ENCODE measurements around the gene CINP. TPM values are rescaled to one million over a fixed set of nuclear protein-coding genes. Genes with fewer than 3 reads are reported as not detected.

Gene CINP
- total RNA-seq, result 27.4 and 33.0 TPM in 2 replicates

DNA sequence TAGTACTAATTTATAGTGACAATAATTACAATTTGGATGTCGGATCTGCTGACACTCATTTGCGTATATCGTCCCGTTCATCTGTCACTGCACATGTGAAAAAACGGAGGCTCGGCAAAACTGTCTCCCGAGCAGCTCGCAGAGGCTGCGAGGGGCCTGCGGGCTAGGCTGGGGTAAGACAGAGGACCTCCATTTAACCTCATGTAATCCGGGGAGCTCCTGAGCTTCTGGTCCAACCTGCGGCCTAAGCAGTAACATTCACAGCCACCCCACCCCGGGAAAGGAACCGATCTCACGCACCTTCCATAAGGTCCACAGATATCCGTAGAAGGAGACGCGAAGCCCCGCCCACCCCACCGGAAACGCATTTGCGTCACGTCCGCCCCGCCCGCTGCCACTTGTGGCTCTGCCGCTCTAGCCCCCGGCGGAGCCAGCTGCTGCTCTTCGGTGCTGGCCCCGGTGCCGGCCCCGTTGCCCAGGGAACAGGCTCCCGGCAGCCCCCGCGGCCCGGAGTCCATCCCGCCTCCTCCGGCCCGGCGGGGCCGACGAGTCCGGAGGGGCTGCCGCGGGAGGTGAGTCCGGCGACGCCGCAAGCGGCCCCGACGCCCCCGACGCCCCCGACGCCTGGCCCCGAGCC, at the start of gene CINP, which contains the start of gene TECPR2:
Gene CINP, minus strand, starts transcription at position 346 of the 637 bp plus-strand sequence. Its CDS starts 39 bp downstream, at position 307.
Gene TECPR2, plus strand, starts transcription at position 397 of the 637 bp plus-strand sequence. CDS start 13,781 bp downstream, outside the sequence.
- intact Hi-C loops (cut with micrococcal nuclease), result loop anchor here (1.0 to 5.0 kb wide), 12 partner anchors 43 to 1265 kb away; partner anchors contain the start of genes ANKRD9, HSP90AA1, KLC1 and MOK

GRCh38 chr14:102408724-102409123, 46.0 kb upstream of the CINP start:
- intact Hi-C loops (cut with micrococcal nuclease), result no loop called here

DNA sequence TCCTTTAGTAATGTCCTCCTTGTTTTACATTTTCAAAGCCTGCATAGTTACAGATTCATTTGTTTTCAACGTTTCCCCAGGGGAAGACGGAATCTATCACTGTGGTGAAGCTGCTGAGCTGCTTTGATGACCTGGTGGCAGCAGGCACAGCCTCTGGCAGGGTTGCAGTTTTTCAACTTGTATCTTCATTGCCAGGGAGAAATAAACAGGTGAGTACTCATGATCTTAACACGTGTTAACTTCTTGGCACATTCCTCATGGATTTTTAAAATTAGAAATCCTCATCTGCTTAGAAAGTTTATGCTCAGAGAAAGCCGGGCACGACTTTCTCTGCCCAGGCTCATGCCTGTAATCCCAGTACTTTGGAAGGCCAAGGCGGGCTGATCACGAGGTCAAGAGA, 44.6 kb upstream of the CINP start:
- intact Hi-C loops (cut with micrococcal nuclease), result no loop called here

GRCh38 chr14:102403028-102403427, 40.3 kb upstream of the CINP start:
- intact Hi-C loops (cut with micrococcal nuclease), result no loop called here

- intact Hi-C loops (cut with micrococcal nuclease), result no loop called here
Observed at GRCh38 chr14:102396521-102396920, 33.8 kb upstream of the CINP start.

DNA sequence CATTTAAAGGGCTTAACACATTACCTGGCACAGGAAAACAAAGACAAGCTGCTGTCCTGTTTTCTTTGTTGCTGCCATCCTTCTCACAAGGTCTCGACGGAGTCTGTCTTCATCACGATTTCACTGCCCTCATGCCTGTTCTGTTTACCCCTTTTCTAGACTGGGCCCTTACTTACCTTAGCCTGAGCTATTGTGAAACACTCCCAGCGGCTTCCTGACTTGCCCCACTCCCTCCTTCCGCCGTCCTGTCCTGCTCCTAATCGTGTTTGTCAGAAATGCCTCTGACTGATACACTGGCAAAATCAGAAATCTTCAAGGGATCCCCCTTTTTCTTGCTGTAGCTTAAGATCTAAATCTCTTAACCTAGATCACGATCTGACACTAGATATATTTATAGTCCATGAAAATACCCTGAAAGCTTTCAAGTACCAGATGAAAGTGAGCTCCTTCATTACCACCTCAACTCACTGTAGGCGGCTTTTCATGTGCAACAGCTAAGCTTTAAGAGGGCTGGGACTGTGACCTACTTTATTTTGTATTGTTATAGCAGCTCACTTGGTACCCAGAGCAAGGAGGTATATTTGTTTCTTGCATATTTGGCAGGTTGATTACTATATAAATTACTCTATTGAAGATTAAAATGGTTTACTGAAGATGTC, 32.2 kb upstream of the CINP start:
- intact Hi-C loops (cut with micrococcal nuclease), result no loop called here

- intact Hi-C loops (cut with micrococcal nuclease), result no loop called here
Observed at GRCh38 chr14:102392506-102392905, 29.8 kb upstream of the CINP start.

DNA sequence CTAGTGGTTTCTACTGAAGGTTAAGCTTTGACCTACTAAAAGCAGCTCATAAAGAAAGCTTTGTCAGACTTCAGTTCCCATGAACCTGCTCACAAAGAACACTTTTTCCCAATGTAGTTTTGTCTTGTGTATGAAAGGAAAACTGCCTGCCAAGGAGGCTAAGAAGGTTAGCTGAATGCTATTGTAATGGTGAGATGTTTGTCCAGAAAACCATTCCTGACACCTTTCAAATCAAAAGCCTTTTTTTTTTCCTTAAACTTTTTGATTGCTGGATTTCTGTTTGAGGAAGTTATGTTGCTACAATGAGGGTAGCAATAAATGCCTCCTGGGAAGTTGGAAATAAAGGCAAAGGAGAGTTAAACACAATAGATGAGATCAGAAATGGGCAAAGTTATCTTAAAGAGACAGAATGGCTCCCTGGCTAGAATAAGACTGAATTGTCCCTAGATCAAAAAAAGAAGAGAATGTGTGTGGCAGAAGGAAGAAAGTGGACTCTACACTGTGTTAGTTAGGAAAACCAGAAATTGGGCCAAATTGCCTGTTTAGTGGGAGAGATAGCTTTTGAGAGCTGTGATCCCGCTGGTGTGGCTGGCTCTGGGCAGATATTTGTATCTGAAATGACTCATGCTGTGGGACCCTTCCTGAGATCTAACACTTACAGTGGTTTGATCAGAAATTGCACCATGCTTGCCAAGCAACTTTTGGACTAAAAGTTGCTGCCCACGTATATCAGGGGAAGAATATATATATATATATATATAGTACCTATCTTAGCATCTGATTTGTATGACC, 27.6 kb upstream of the CINP start:
- intact Hi-C loops (cut with micrococcal nuclease), result no loop called here

DNA sequence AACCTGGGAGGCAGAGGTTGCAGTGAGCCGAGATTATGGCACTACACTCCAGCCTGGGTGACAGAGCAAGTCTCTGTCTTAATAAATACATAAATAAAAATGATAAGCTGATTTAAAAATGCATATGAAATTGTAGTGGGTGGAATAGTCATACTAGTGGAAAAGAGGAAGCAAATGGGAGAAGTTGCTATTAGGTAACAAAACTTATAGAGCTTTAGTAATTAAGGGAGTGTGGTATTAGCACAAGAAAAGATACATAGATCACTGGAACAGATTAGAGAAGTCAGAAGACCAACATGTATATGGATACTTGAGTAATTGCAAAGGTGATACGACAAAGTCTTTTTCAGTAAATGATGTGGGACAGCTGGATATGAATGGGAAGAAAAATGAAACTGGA, 26.6 kb upstream of the CINP start:
- intact Hi-C loops (cut with micrococcal nuclease), result no loop called here

- intact Hi-C loops (cut with micrococcal nuclease), result no loop called here
Observed at GRCh38 chr14:102387086-102387485, 24.4 kb upstream of the CINP start.

GRCh38 chr14:102378830-102379229, 16.1 kb upstream of the CINP start:
- intact Hi-C loops (cut with micrococcal nuclease), result no loop called here

GRCh38 chr14:102377696-102378095, 15.0 kb upstream of the CINP start:
- intact Hi-C loops (cut with micrococcal nuclease), result no loop called here

DNA sequence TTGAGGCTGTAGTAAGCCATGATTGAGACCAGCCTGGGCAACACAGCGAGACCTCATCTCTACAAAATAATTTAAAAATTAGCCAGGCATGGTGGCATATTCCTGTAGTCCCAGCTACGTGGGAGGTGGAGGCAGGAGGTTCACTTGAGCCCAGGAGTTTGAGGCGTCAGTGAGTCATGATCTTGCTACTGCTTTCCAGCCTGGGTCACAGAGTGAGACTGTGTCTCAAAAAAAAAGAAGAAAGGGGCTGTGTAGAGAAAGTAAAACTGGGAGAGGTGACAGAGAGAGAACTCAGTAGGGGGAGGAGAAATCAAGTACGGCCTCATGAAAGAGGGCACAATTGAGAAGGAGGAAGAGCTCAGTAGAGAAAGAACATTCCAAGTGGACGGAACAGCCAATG, 12.4 kb upstream of the CINP start:
- intact Hi-C loops (cut with micrococcal nuclease), result no loop called here

DNA sequence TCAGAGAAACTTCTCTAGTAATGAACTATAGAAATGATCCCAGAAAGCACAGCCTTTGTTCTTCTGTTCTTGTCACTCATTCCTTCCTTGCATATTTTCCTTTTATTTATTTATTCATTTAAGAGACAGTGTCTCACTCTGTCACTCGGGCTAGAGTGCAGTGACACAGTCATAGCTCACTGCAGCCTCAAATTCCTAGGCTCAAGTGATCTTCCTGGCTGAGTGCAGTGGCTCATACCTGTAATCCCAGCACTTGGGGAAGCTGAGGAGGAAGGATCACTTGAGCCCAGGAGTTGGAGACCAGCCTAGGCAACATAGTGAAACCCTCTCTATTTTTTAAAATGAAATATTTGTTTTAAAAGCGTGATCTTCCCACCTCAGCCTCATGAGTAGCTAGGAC, 11.6 kb upstream of the CINP start:
- intact Hi-C loops (cut with micrococcal nuclease), result no loop called here

DNA sequence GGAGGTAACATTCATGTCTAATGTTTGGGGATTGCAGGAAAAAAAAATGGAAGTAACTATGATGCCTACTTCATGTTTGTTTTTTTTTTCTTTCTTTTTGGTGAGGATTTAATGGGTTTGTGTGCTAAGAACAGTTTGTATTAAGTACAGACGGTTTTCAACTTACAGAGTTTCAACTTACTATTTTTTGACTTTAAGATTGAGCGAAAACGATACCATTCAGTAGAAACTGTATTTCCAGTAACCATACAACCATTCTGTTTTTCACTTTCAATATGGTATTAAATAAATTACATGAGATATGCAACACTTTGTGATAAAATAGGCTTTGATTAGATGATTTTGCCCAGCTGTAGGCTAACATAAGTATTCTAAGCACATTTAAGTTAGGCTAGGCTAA, 10.4 kb upstream of the CINP start:
- intact Hi-C loops (cut with micrococcal nuclease), result no loop called here

DNA sequence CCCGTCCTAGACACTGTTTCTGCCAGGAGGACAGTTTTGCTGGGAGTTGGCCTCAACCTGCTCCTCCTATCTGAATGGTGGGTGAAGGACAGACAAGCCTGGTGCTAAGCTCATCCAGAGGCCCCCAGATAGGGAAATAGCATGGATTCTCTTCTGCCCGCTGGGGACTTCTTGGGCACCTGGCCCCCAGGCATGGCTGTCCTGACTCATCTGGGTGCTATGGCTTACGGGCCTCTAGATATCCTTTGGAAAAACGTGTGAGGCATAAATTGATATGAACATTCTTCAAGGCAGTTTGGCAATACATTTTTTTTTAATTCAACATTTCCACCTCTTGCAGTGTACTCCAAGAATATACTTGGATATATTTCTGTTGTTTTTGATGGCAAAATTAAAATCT, 8.7 kb upstream of the CINP start:
- intact Hi-C loops (cut with micrococcal nuclease), result no loop called here

DNA sequence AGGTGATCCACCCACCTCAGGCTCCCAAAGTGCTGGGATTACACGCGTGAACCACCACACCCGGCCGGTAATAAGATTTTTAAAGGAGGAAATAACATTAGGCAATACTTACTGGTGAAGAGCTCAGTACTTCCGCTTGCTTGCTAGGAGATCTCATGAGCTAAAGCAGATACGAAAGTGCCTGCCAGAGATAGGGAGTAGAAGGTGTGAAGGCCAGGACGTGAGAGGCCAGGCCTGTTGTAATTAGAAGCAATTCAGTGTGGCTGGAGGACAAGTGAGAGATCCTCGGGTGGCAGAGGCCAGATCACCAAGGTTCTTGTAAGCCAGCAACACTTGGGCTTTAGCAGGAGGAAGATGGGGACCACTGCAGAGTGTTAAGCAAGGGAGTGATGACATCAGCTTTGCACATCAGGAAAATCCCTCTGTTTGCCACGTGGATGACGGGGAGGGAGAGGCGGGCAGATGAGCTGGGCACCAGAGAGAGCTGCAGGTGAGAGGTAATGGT, 7.7 kb upstream of the CINP start:
- intact Hi-C loops (cut with micrococcal nuclease), result no loop called here

GRCh38 chr14:102363182-102363943, 673 bp upstream of the CINP start:
- intact Hi-C loops (cut with micrococcal nuclease), result loop anchor here (2.0 to 5.0 kb wide), 6 partner anchors 73 to 1264 kb away; partner anchors contain the start of genes ANKRD9, HSP90AA1, KLC1 and RCOR1

- intact Hi-C loops (cut with micrococcal nuclease), result loop anchor here (1.0 to 5.0 kb wide), 12 partner anchors 43 to 1265 kb away; partner anchors contain the start of genes ANKRD9, HSP90AA1, KLC1 and MOK
Observed at GRCh38 chr14:102362084-102362483, 606 bp downstream of the CINP start.

GRCh38 chr14:102360388-102360787, 2.3 kb downstream of the CINP start:
- intact Hi-C loops (cut with micrococcal nuclease), result loop anchor here (5.0 kb wide), 3 partner anchors 273 to 1267 kb away; partner anchors contain the start of genes HSP90AA1 and KLC1

DNA sequence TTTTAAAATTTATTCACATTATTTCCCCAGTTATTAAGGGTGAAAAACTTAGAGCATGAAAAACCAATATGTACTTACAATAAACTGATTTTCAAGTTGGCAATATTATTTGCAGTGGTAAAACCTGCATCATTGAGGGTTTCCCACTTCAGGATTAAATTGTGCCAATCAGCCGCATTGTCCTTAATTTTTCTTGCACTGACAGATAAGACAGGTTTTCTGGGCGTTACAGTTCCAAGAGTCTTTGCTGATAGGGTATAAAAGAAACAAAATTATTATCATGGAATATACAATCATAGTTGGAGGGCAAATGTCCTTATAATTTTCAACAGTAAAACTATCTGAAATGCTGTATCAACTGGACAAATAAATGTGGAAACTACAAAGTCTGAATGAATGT, 3.3 kb downstream of the CINP start:
- intact Hi-C loops (cut with micrococcal nuclease), result no loop called here
